ENCODE measurements around the gene ATG4C.
"Not testable (repeated sequence)": the region's sequence is repeated elsewhere in the genome, so short reads cannot be mapped to it uniquely, and the experiment has no call there.

Gene ATG4C

GRCh38 chr1:62753031-62753965 lies 30.6 kb upstream of the ATG4C start:
- Histone ChIP-seq H3K4me3 (no peak overlapping the region), H3K27ac (no peak overlapping the region), H3K9me3 (ENCODE audit: low read depth, low read length) (no peaks in the 10 kb centered on the region), H3K9ac (ENCODE audit: insufficient read length) (no peak overlapping the region), H3K36me3 (ENCODE audit: insufficient read depth, low read length) (no peaks in the 10 kb centered on the region)
- TF ChIP-seq EZH2 (IDR thresholded peaks at IDR 0.05) (no peak), FOXP2 (optimal IDR thresholded peaks at IDR 0.05; ENCODE audit: control extremely low read depth, extremely low read length, insufficient read depth) (no peak), POLR2AphosphoS5 (IDR thresholded peaks at IDR 0.05; ENCODE audit: borderline replicate concordance, low read depth, low read length) (no peak)
- no peak for DNase-seq (ENCODE audit: low read depth, low spot score)

GRCh38 chr1:62754938-62755337 lies 29.0 kb upstream of the ATG4C start:
- H3K27ac ChIP-seq; H3K9ac ChIP-seq (ENCODE audit: insufficient read length); H3K9me3 ChIP-seq (ENCODE audit: low read depth, low read length); DNase-seq (ENCODE audit: low read depth, low spot score); H3K36me3 ChIP-seq (ENCODE audit: insufficient read depth, low read length); H3K4me3 ChIP-seq: not testable (repeated sequence)

GRCh38 chr1:62756255-62756884 lies 27.6 kb upstream of the ATG4C start:
- H3K27ac ChIP-seq; H3K36me3 ChIP-seq (ENCODE audit: insufficient read depth, low read length); H3K9ac ChIP-seq (ENCODE audit: insufficient read length); H3K9me3 ChIP-seq (ENCODE audit: low read depth, low read length); H3K4me3 ChIP-seq; DNase-seq (ENCODE audit: low read depth, low spot score): not testable (repeated sequence)

GRCh38 chr1:62759232-62759875 lies 24.6 kb upstream of the ATG4C start:
- not testable (repeated sequence) for H3K4me3 ChIP-seq

GRCh38 chr1:62760021-62760782 lies 23.7 kb upstream of the ATG4C start:
- not testable (repeated sequence) for H3K36me3 ChIP-seq (ENCODE audit: insufficient read depth, low read length); DNase-seq (ENCODE audit: low read depth, low spot score); H3K9ac ChIP-seq (ENCODE audit: insufficient read length); H3K9me3 ChIP-seq (ENCODE audit: low read depth, low read length); H3K27ac ChIP-seq; H3K4me3 ChIP-seq

More at GRCh38 chr1:62759232-62759875, 24.6 kb upstream of the ATG4C start:
- not testable (repeated sequence) for H3K9me3 ChIP-seq (ENCODE audit: low read depth, low read length); DNase-seq (ENCODE audit: low read depth, low spot score); H3K9ac ChIP-seq (ENCODE audit: insufficient read length); H3K27ac ChIP-seq; H3K36me3 ChIP-seq (ENCODE audit: insufficient read depth, low read length)

- not testable (repeated sequence) for DNase-seq (ENCODE audit: low read depth, low spot score); H3K4me3 ChIP-seq; H3K9ac ChIP-seq (ENCODE audit: insufficient read length); H3K36me3 ChIP-seq (ENCODE audit: insufficient read depth, low read length); H3K27ac ChIP-seq; H3K9me3 ChIP-seq (ENCODE audit: low read depth, low read length)
These were observed 22.6 kb upstream of the ATG4C start for GRCh38 chr1:62761223-62761870.

GRCh38 chr1:62762027-62762426 lies 21.9 kb upstream of the ATG4C start:
- H3K4me3 ChIP-seq; H3K9me3 ChIP-seq (ENCODE audit: low read depth, low read length); DNase-seq (ENCODE audit: low read depth, low spot score); H3K9ac ChIP-seq (ENCODE audit: insufficient read length); H3K27ac ChIP-seq; H3K36me3 ChIP-seq (ENCODE audit: insufficient read depth, low read length): not testable (repeated sequence)

GRCh38 chr1:62765981-62766380 lies 18.0 kb upstream of the ATG4C start:
- TF ChIP-seq POLR2AphosphoS5 (IDR thresholded peaks at IDR 0.05; ENCODE audit: borderline replicate concordance, low read depth, low read length), result no peak
- no peak for TF ChIP-seq FOXP2 (optimal IDR thresholded peaks at IDR 0.05; ENCODE audit: control extremely low read depth, extremely low read length, insufficient read depth)
- TF ChIP-seq EZH2 (IDR thresholded peaks at IDR 0.05), result no peak
- DNase-seq (ENCODE audit: low read depth, low spot score), result no peak
- no peak overlapping the region for H3K27ac ChIP-seq
- H3K4me3 ChIP-seq, result no peak overlapping the region
- peak overlapping the region; percentile 11 for H3K9ac ChIP-seq (ENCODE audit: insufficient read length)
- no peaks in the 10 kb centered on the region for H3K9me3 ChIP-seq (ENCODE audit: low read depth, low read length)
- H3K36me3 ChIP-seq (ENCODE audit: insufficient read depth, low read length), result no peaks in the 10 kb centered on the region

GRCh38 chr1:62768551-62768950 lies 15.4 kb upstream of the ATG4C start:
- H3K27ac ChIP-seq; H3K36me3 ChIP-seq (ENCODE audit: insufficient read depth, low read length); H3K9me3 ChIP-seq (ENCODE audit: low read depth, low read length); H3K9ac ChIP-seq (ENCODE audit: insufficient read length); DNase-seq (ENCODE audit: low read depth, low spot score); H3K4me3 ChIP-seq: not testable (repeated sequence)

All from SK-N-MC (cell line).